ENCODE measurements around the gene CPNE4.

The CPNE4 gene

GRCh38 chr3:131699001-131699400, 335.8 kb downstream of the CPNE4 start:
- Histone ChIP-seq H3K4me1 (ENCODE audit: low read length) (no peaks in the 10 kb centered on the region), H3F3A (ENCODE audit: insufficient read depth, low read length) (no peaks in the 10 kb centered on the region), H3K9ac (ENCODE audit: low read length) (no peak overlapping the region), H3K9me3 (replicated peaks; ENCODE audit: insufficient read depth, low read length) (no peaks in the 10 kb centered on the region), H2AFZ (ENCODE audit: low read length) (no peak overlapping the region), H3K4me3 (ENCODE audit: low read length) (no peak overlapping the region), H3K36me3 (replicated peaks; ENCODE audit: insufficient read depth, low read length) (no peaks in the 10 kb centered on the region), H3K27me3 (replicated peaks; ENCODE audit: insufficient read depth, low read length) (no peaks in the 10 kb centered on the region), H4K20me1 (ENCODE audit: insufficient read depth, low read length) (no peaks in the 10 kb centered on the region), H3K27ac (ENCODE audit: low read length) (no peak overlapping the region), H3K9me2 (replicated peaks; ENCODE audit: insufficient read depth, low read length) (no peaks in the 10 kb centered on the region), H3K4me2 (ENCODE audit: low read depth, low read length) (no peak overlapping the region), H3K79me2 (ENCODE audit: low read length) (no peaks in the 10 kb centered on the region)
- DNase-seq, result no peak
- no peak for TF ChIP-seq CTCF (IDR thresholded peaks at IDR 0.05; ENCODE audit: low read length)
- TF ChIP-seq EZH2phosphoT487 (IDR thresholded peaks at IDR 0.05; ENCODE audit: low read length), result no peak
- no peak for TF ChIP-seq EZH2 (optimal IDR thresholded peaks at IDR 0.05; ENCODE audit: low read depth, low read length)

GRCh38 chr3:131694376-131694775, 340.4 kb downstream of the CPNE4 start:
- H3K9me3 ChIP-seq (replicated peaks; ENCODE audit: insufficient read depth, low read length), result no peaks in the 10 kb centered on the region
- no peak overlapping the region for H3K4me2 ChIP-seq (ENCODE audit: low read depth, low read length)
- no peaks in the 10 kb centered on the region for H3K9me2 ChIP-seq (replicated peaks; ENCODE audit: insufficient read depth, low read length)
- DNase-seq, result no peak
- H2AFZ ChIP-seq (ENCODE audit: low read length), result no peak overlapping the region
- H3K4me3 ChIP-seq (ENCODE audit: low read length), result no peak overlapping the region
- H3K36me3 ChIP-seq (replicated peaks; ENCODE audit: insufficient read depth, low read length), result no peaks in the 10 kb centered on the region
- no peaks in the 10 kb centered on the region for H3K4me1 ChIP-seq (ENCODE audit: low read length)
- TF ChIP-seq CTCF (IDR thresholded peaks at IDR 0.05; ENCODE audit: low read length), result no peak
- no peak for TF ChIP-seq EZH2phosphoT487 (IDR thresholded peaks at IDR 0.05; ENCODE audit: low read length)
- TF ChIP-seq EZH2 (optimal IDR thresholded peaks at IDR 0.05; ENCODE audit: low read depth, low read length), result no peak
- no peaks in the 10 kb centered on the region for H3F3A ChIP-seq (ENCODE audit: insufficient read depth, low read length)
- no peaks in the 10 kb centered on the region for H4K20me1 ChIP-seq (ENCODE audit: insufficient read depth, low read length)
- H3K27me3 ChIP-seq (replicated peaks; ENCODE audit: insufficient read depth, low read length), result no peaks in the 10 kb centered on the region
- no peak overlapping the region for H3K9ac ChIP-seq (ENCODE audit: low read length)
- H3K27ac ChIP-seq (ENCODE audit: low read length), result no peak overlapping the region
- no peaks in the 10 kb centered on the region for H3K79me2 ChIP-seq (ENCODE audit: low read length)

GRCh38 chr3:131692356-131692755, 342.5 kb downstream of the CPNE4 start:
- H3K27me3 ChIP-seq (replicated peaks; ENCODE audit: insufficient read depth, low read length), result no peaks in the 10 kb centered on the region
- no peaks in the 10 kb centered on the region for H3F3A ChIP-seq (ENCODE audit: insufficient read depth, low read length)
- no peaks in the 10 kb centered on the region for H4K20me1 ChIP-seq (ENCODE audit: insufficient read depth, low read length)
- no peaks in the 10 kb centered on the region for H3K79me2 ChIP-seq (ENCODE audit: low read length)
- H2AFZ ChIP-seq (ENCODE audit: low read length), result no peak overlapping the region
- H3K36me3 ChIP-seq (replicated peaks; ENCODE audit: insufficient read depth, low read length), result no peaks in the 10 kb centered on the region
- H3K4me3 ChIP-seq (ENCODE audit: low read length), result no peak overlapping the region
- H3K9me2 ChIP-seq (replicated peaks; ENCODE audit: insufficient read depth, low read length), result 0 out of 2 replicates have a peak, but pooled peaks cover 3% of the 10 kb centered on the region
- TF ChIP-seq EZH2phosphoT487 (IDR thresholded peaks at IDR 0.05; ENCODE audit: low read length), result no peak
- no peak for TF ChIP-seq EZH2 (optimal IDR thresholded peaks at IDR 0.05; ENCODE audit: low read depth, low read length)
- TF ChIP-seq CTCF (IDR thresholded peaks at IDR 0.05; ENCODE audit: low read length), result no peak
- no peak overlapping the region for H3K27ac ChIP-seq (ENCODE audit: low read length)
- H3K9ac ChIP-seq (ENCODE audit: low read length), result no peak overlapping the region
- no peak for DNase-seq
- H3K4me2 ChIP-seq (ENCODE audit: low read depth, low read length), result no peak overlapping the region
- H3K9me3 ChIP-seq (replicated peaks; ENCODE audit: insufficient read depth, low read length), result no peaks in the 10 kb centered on the region
- no peaks in the 10 kb centered on the region for H3K4me1 ChIP-seq (ENCODE audit: low read length)
